Thyroid gland (tissue), 4 donors: ENCODE measurements around the gene SMAD3. TPM values are rescaled to one million over a fixed set of nuclear protein-coding genes. Genes with fewer than 3 reads are reported as not detected.

Experiments
- DNase-seq, 2 donors: peaks; one replicate each; pipeline ENCODE4 v3.0.0-alpha.2; 2019
- H3K27ac ChIP-seq, 3 donors: fragments of 200-600 bp; sonication (generic); 1 replicate in 2 of 3; 2 replicates in 1 of 3; pipeline ENCODE4 v1.5.1; 2016 to 2019; ENCODE audit warnings: mild to moderate bottlenecking in 1 of 3, moderate library complexity in 1 of 3
- H3K27me3 ChIP-seq: fragments of 200-600 bp; sonication (generic); one replicate; pipeline ENCODE4 v1.5.1; 2019
- H3K36me3 ChIP-seq, 2 donors: fragments of 200-600 bp; sonication (generic); one replicate each; pipeline ENCODE4 v1.5.1; 2016 to 2019
- H3K4me1 ChIP-seq, 2 donors: fragments of 200-600 bp; sonication (generic); one replicate each; pipeline ENCODE4 v1.5.1; 2017 to 2019
- H3K4me3 ChIP-seq, 3 donors: fragments of 200-600 bp; sonication (generic); replicated peaks in 1 of 3; 1 replicate in 2 of 3; 2 replicates in 1 of 3; pipeline ENCODE4 v1.5.1; 2016; ENCODE audit warnings: mild to moderate bottlenecking in 1 of 3
- H3K9me3 ChIP-seq: fragments of 200-600 bp; sonication (generic); one replicate; pipeline ENCODE4 v1.5.1; 2017
- POLR2A ChIP-seq, 2 donors: fragments of 450-650 bp; IDR thresholded peaks; one replicate each; pipeline ENCODE4 v1.6.1; 2017; ENCODE audit warnings: antibody characterized with exemption in 2 of 2, mild to moderate bottlenecking in 2 of 2, moderate library complexity in 1 of 2
- WGBS, 2 donors: methylation state at CpG; one replicate each; pipeline ENCODE4 v1.1.5; 2017; 5-methylcytosine and 5-hydroxymethylcytosine counted together
- intact Hi-C: fragments of 100-400 bp; cut with DNase I; formaldehyde crosslinking; loops from one replicate; pipeline ENCODE4 v1.15.1; 2023
- total RNA-seq, 4 donors: library from RNA; depleted of rRNA; stranded (reverse); fragments of >200 nt; gene quantifications; one replicate each; pipeline ENCODE4 v1.2.3, GENCODE V29; 2016
- TF ChIP-seq, protein P1 (sequence below), 6 experiments: fragments of 200-600 bp in 3 of 6; fragments of 450-650 bp in 3 of 6; sonication (generic) in 3 of 6; IDR thresholded peaks; one replicate each; pipeline ENCODE4 v1.5.1; 2016 to 2019; ENCODE audit warnings: antibody characterized with exemption in 6 of 6, mild to moderate bottlenecking in 2 of 6, inconsistent platforms in 1 of 6, moderate library complexity in 1 of 6

The SMAD3 gene
- total RNA-seq, 4 donors from 2014 or later: 33.6 to 66.5 (median 47.3) TPM

DNA sequence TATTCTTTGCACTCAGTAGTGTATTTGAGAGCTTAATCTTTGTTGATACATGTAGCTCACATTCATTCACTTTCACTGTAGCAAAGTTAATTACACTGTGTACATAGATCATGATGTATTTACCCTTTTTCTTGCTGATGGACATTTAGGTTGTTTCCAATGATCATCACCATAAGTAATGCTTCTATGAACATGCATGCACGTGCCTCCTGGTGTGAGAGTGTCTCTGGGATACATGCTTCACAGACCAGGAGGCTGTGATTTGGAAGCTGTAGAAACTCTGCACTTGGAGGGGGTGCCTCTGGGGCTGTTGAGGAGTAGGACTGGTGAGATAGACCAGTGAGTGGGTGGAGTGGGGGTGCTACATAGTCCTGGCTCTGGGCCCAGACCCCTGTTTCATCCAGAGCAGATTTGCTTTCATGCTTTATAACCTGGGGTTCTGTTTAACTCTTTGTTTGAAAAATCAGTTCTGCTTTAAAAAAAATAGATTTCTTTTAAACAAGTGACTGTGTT lies 18.2 kb upstream of the SMAD3 start:
- peak in 1 of 2 donors; percentile 45 for DNase-seq
- TF ChIP-seq, protein P1, sequence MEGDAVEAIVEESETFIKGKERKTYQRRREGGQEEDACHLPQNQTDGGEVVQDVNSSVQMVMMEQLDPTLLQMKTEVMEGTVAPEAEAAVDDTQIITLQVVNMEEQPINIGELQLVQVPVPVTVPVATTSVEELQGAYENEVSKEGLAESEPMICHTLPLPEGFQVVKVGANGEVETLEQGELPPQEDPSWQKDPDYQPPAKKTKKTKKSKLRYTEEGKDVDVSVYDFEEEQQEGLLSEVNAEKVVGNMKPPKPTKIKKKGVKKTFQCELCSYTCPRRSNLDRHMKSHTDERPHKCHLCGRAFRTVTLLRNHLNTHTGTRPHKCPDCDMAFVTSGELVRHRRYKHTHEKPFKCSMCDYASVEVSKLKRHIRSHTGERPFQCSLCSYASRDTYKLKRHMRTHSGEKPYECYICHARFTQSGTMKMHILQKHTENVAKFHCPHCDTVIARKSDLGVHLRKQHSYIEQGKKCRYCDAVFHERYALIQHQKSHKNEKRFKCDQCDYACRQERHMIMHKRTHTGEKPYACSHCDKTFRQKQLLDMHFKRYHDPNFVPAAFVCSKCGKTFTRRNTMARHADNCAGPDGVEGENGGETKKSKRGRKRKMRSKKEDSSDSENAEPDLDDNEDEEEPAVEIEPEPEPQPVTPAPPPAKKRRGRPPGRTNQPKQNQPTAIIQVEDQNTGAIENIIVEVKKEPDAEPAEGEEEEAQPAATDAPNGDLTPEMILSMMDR (IDR thresholded peaks at IDR 0.05): no peak
- TF ChIP-seq POLR2A (IDR thresholded peaks at IDR 0.05): no peak
- no peak overlapping the region for H3K4me3 ChIP-seq
- H3K27ac ChIP-seq: peak overlapping the region in 1 of 3 donors; percentile 96
- H3K9me3 ChIP-seq: no peaks in the 10 kb centered on the region
- H3K27me3 ChIP-seq: no peaks in the 10 kb centered on the region
- WGBS, 2 donors: 32 to 36% methylated on average over 1 of the region's 1 CpG
- no peaks in the 10 kb centered on the region for H3K36me3 ChIP-seq
- H3K4me1 ChIP-seq: peaks cover 38 to 49% of the 10 kb centered on the region in 2 donors
- intact Hi-C loops: no loop called here

GRCh38 chr15:67048281-67049279 lies 16.8 kb upstream of the SMAD3 start:
- no peaks in the 10 kb centered on the region for H3K9me3 ChIP-seq
- intact Hi-C loops: no loop called here
- peak overlapping the region; percentile 93 to 98 (median 96) for H3K27ac ChIP-seq
- TF ChIP-seq, protein P1 (IDR thresholded peaks at IDR 0.05): no peak
- TF ChIP-seq POLR2A (IDR thresholded peaks at IDR 0.05): peak in 1 of 2 donors; percentile 36
- peak; percentile 91 to 92 for DNase-seq
- H3K4me1 ChIP-seq: peaks cover 38 to 49% of the 10 kb centered on the region in 2 donors
- H3K36me3 ChIP-seq: no peaks in the 10 kb centered on the region
- no peaks in the 10 kb centered on the region for H3K27me3 ChIP-seq
- 45 to 51% methylated on average over 9 of the region's 9 CpGs for WGBS, 2 donors
- H3K4me3 ChIP-seq: no peak overlapping the region

- WGBS, 2 donors: 71 to 82% methylated on average over 6 of the region's 6 CpGs
- TF ChIP-seq, protein P1 (IDR thresholded peaks at IDR 0.05): peak in 1 of 6 experiments; percentile 3
- TF ChIP-seq POLR2A (IDR thresholded peaks at IDR 0.05): no peak
- DNase-seq: no peak
- intact Hi-C loops: no loop called here
- peak overlapping the region; percentile 93 to 98 (median 96) for H3K27ac ChIP-seq
- peaks cover 33 to 49% of the 10 kb centered on the region in 2 donors for H3K4me1 ChIP-seq
- no peak overlapping the region for H3K4me3 ChIP-seq
- H3K27me3 ChIP-seq: no peaks in the 10 kb centered on the region
- no peaks in the 10 kb centered on the region for H3K9me3 ChIP-seq
- H3K36me3 ChIP-seq: no peaks in the 10 kb centered on the region
These were observed 15.9 kb upstream of the SMAD3 start for GRCh38 chr15:67049351-67050044.

DNA sequence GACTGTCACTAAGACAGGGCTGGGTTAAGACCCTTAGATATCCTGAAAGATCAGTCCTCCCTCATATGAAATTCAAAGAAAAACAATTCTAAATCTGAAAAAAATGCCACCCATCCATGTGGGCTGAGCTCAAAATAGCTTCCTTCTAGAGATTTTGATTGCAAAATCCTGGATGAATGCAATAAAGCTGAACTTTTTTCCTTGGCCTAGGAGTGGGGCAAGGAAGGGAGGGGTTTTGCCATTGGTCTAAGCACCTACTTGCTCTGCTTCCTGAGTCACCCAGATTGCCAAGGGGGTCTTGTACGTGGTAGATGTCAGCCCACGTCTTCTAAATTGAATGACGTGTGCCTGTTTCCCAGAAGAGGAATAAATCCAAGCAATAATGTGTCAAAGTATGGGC lies 15.3 kb upstream of the SMAD3 start:
- peaks cover 33 to 49% of the 10 kb centered on the region in 2 donors for H3K4me1 ChIP-seq
- WGBS, 2 donors: 63 to 66% methylated on average over 3 of the region's 3 CpGs
- no peaks in the 10 kb centered on the region for H3K27me3 ChIP-seq
- no peak for TF ChIP-seq POLR2A (IDR thresholded peaks at IDR 0.05)
- TF ChIP-seq, protein P1 (IDR thresholded peaks at IDR 0.05): no peak
- intact Hi-C loops: no loop called here
- H3K36me3 ChIP-seq: no peaks in the 10 kb centered on the region
- H3K27ac ChIP-seq: peak overlapping the region; percentile 93 to 98 (median 96)
- no peaks in the 10 kb centered on the region for H3K9me3 ChIP-seq
- no peak overlapping the region for H3K4me3 ChIP-seq
- DNase-seq: no peak
